ENCODE results near the gene GDNF.
"Not testable (repeated sequence)": the region's sequence is repeated elsewhere in the genome, so short reads cannot be mapped to it uniquely, and the experiment has no call there.

GDNF gene, protein sequence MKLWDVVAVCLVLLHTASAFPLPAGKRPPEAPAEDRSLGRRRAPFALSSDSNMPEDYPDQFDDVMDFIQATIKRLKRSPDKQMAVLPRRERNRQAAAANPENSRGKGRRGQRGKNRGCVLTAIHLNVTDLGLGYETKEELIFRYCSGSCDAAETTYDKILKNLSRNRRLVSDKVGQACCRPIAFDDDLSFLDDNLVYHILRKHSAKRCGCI

DNA sequence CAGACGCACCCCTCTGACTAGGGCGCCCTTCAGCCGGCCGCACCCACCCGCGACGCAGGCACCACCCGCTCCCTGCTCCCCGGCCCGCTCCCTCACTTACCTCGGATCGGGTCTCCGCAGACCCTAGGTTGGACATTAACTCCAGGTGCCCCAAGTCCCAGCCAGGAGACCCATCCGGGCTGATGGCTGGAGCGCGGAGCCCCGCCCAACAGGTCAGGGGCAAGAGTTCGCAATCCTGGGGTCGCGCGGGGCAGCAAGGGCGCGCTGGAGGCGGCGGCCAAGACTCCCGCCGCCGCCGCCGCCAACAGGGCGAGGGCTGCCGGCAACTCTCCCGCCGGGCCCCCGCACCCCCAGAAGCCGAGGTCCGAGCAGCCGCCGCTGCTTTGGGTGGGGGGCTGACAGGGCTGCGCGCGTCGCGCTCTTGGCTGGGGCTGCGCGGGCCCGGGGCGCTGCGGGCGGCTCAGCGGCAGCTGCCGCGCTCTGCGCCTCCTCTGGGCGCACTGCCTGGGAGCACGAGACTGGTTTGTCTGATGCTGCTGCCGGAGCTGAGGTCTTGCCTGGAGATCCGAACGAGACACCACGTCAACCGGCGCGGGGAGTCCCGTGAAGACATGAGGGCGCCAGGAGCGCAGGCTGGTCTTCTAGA, at the start of gene GDNF:
GDNF (minus strand) TSS at position 635 of the 646 bp plus-strand sequence. CDS start 5,245 bp downstream, outside the sequence.
- DNase-seq, result no peak

DNA sequence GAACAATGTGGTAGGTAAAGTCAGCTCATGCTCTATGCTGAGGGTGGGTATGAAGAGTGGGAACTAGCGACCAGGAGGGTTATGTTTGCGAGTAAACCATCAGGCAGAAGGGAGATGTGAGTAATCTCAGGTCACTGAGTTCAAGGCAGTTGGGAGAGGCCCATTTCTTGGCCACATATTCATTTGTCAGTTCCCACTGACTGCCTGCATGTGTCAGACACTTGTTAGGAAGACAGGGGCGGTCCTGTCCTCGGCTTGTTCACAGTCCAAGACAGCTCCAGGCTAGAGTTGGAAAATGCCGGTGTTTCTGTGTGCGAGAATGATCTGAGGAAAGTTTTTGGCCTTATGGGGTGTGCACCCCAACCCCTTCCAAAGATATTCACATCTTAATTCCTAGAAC, 48.6 kb upstream of the GDNF start:
- no peak for DNase-seq

DNA sequence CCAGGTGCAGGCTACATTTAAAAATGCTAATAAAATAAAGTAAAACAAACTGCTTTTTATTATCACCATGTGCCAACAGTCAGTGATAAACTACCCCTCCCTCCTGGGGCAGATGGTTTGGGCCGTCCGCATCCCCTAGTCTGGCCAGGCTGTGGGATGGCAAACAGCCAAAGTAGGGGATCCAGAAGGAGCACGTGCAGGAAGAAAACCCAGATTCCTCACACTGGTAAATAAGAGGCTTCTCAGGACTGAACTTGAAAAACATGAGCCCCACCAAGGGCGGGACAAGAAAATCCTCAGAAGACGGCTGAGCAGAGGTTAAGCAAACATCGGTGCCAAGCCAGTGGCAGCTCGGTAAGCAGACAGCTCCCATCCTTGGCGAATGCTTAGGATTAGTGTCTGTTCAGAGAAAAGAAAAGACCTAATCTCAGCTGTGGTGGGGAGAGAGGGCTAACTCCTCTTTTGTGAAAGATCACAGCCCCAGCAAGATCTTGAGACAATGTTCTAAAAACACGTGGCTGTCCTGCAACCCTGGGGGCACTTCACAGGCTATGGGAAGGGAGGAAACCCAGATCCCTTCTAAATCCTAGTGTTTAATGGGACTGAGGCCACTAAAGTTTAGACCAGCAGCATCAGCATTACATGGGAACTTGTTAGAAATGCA, 46.5 kb upstream of the GDNF start:
- DNase-seq, result no peak

DNA sequence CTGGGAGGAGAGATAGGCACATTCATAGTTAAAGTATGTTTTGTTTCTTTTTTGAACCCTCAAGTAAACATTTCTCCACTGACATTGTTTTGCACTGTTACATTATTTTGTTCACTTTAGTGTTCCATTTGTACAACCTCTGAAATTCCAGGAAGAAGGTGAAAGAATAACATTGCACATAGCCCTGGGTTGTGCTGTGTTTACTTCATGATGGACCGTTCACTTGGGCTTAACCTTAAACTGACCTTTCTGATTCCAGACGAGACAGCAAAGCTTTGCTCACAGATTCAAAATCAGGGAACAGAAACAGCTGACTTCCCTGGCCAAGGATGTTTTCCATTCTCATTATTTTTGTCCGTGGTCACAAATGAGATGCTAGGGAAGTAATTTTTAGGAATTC, 42.8 kb upstream of the GDNF start:
- DNase-seq, result no peak

DNA sequence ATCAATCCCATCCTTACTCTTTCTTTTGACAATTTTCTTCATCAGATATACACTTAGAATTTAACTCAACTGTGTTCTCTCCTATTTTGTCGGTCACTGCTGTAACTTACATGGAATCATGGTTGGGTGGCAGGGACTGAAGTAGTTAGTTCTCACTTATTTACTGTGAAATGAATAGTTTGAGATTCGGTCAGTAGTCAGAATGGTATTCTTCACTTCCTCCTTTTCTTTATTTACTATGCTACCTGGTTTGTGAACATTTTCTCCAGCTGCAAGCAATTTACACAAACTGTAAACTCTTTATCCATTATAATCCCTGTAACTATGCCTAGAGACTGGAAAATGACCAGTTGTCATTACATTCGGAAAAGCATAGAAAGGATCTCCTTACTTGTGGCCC, 41.5 kb upstream of the GDNF start:
- no peak for DNase-seq

DNA sequence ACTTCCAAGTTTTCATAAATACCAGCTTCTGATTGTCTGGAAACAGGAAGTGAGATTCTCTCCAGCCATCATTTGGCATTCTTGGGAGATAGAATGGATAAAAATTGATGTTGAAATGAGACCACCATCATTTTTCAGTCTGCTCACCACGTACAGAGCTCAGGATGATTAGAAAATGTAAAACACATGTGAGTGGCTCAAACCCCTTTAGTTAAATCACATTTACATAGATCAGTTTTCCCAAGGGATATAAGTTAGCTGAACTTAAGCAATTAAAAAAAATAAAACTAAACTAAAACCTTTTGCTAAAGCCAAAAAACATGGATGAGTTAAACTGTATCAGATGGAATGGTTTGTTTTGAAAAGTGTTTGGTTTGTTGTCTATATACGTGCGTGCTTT, 37.1 kb upstream of the GDNF start:
- no peak for DNase-seq

DNA sequence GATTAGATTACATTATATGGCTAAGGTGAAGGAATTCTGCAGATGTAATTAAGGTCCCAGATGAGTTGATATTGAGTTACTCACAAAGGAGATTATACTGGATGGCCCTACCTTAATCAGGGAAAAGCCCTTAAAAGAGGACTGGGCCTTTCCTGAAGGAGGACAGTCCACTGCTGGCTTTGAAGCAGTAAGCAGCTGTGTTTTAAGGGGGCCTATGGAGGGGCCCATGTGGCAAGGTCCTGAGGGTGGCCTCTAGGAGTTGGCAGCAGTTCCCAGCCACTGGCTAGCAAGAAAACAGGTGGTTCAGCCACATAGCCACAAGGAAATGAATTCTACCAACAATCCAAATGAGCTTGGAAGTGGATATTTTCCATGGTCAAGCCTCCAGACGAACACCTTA, 36.4 kb upstream of the GDNF start:
- DNase-seq, result no peak

DNA sequence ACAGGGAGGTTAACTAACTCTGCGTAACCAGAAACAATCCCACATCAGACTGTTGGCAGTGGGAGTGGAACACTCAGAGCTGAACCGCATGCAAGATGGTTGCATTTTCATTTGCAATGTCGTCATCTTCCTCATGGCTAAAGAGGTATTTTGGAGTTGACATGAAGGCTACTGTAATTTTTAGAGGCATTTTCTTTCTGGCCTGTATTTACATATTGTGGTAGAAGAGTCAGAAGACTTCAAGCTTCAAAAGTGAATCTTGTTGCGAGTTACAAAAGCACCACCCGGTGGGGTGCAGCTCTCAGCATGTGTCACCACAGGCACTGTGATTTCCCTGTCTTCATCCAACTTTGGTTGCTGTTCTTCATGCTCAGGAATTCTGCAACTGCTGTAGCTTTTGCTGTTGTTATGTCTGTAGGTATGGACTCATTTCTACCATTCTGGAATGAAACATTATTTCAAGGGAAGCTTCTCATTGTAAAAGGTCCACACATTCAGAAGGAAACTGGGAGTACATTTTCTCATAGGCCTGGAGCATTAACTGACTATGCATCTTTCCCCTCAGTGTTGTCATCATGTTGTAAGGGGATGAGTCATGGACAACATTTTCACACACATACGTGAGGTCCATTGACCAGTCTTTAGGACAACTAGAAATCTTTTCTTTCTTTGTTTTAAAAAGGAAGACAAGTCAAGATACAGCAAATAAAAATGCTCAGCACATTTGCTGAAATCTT, 35.4 kb upstream of the GDNF start:
- no peak for DNase-seq

DNA sequence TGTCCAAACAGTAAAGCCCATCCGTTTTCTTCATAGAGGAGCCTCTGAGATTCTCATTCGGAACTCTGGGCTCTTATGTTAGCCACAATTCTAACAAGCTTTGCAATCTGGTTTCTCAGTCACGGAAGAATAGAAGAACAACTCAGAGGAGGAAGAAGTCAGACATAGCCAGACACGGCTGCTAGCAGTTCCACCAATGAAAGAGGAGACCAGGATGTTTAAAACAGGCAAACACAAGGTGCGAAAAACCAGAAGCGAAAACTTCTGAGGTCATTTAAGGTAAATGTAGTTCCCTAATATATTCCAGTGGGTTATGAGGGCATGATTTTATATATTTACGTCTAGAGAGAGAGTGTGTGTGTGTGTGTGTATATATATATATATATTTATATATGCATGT, 34.1 kb upstream of the GDNF start:
- no peak for DNase-seq

DNA sequence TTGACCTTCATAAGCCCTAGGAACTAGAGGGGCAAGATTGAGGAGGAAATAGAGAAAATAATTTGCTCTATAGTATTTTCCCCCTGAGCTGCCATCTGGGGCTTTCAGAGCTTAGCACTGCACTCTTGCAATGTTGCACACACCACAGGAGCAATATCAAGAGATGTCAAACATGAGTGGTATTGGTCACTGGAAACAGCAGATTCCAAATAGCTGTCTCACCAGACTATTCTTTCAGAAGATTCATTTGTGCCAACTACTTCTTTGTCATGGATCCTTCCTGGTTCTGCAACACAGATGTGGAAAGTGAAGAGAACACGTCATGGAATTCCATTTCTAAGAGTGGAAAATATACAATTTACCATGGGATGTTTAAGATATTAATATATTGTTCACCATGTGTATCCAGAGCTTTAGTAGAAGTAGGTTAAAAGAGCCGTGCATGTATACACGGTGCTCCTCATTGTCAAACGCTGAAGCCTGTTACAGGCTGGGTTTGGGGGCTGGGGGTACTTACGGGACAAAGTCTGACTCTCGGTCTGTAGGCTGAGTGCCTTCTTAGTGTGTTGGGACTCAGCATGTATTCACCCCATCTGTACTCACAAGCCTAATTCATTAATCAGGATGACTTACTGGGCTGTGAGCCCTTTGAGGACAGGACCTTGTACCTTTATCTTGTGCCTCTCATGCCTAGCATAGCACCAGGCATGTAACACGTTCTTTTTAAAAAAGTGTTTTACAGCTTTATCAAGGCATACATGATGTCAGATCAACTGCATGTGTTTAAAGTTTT, 31.4 kb upstream of the GDNF start:
- DNase-seq, result no peak

DNA sequence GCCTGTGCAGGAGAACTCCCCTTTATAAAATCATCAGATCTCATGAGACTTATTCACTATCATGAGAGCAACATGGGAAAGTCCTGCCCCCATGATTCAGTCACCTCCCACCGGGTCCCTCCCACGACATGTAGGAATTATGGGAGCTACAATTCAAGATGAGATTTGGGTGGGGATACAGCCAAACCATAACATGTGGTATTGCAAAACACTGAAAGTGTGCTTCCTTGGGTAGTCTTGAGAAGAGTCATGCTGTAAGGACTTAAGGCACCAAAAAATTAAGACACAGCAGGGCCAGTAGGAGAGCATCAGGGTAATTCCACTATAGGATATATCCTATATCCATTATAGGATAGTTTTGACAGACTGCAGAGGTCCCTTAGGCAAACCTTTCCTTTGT, 29.4 kb upstream of the GDNF start:
- DNase-seq, result no peak

DNA sequence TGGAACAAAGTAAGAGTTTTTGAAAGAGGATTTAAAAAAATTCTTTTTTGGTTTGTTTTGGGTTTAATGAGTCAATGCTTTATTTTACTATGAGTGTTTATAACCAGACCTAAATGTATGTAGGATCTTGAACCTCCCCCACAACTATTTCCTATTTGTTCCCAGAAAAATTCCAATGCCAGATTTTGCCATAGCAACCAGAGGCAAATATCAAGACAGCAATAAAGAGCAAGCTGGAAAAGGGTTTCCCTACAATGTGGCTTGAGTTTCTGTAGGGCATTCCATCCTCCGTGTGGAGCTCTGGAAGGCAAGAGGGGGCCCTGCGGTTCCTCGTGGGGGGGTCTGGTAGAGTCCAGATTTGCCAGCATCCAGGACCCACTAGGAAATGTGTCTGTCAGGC, 27.8 kb upstream of the GDNF start:
- no peak for DNase-seq

DNA sequence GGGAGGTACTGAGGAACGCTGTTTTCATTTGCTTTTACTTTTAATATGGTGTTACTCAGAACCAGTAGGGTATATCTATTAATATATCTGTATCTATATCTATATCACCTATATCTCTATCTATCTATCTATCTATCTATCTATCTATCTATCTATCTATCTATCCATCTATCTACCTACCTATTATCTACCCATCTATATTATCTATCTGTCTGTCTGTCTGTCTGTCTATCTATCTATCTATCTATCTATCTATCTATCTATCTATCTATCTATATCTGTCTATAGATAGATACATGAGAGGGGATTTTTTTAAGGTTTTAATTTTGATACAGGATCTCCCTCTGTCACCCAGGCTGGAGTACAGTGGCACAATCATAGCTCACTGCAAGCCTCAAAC, 23.1 kb upstream of the GDNF start:
- not testable (repeated sequence) for DNase-seq

DNA sequence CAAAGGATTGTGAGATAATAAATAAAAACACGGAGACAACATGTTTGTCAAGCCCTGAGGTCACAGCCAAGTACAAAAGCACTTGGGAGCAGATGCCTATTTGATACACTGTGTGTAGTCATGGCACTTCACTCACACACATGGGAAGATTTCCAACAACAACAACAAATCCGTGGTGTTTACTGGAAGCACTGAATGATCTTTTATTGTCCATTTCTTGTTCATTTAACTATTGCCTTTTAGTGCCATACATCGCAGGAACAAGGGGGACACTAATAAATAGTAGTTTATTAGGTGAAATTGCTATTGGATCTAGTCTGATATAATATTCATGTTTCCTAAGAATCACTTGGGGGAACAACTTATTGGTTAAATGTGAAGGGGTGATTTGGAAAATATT, 20.4 kb upstream of the GDNF start:
- DNase-seq, result no peak

DNA sequence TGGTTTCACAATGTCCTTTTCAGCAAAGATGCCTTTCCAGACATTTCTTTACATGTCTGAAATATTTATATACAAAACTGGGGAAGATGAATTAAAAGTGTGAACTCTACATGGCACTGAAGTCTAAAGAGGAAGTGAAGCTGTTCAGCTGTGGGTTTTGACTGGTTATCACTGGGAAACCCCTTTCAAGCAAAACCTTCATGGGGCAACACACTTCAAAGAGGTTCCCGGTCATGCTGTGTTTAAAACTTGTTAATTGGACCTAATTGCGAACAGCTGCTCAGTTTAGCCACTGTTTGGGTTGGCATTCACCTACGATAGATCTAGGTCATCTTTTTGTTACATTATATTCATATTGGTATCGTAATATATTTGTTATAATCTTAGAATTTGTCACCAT, 20.0 kb upstream of the GDNF start:
- no peak for DNase-seq

DNA sequence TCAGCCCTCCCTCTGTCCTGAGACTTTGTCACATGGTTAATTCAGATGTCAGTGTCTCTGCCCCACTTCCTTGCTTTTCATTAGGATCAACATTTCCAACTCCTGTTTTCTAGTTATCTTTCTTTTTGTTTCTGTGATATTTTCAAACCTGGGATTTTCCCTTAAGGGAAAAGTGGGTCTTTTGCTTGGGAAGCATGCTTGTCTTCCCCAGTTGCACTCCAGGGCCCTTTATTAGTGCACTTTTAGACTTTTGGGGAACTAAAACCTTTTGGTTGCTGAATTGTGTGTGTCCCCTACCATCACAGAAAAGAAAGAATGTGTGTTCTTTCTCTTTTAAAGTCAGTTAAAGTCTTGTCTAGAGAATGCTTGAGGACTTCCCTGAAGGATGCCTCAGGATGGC, 18.4 kb upstream of the GDNF start:
- no peak for DNase-seq

DNA sequence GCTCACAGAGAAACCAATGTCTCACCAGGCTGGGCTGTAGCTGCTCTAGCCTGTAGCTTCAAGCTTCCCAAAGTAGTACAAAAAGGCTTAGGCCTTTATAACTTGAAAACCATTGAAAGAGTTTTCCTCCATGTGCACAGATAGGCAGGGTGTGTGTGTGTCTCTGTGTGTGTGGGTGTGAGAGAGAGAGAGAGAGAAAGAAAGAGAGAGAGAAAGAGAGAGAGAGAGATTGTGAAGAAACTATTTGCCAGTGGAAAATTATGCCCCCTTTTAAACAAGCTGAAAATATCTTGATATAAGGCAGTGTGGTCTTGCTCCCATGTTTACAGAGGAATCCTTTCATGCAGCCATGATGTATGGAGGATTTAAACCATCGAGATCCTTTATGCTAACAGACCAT, 17.9 kb upstream of the GDNF start:
- DNase-seq, result no peak

DNA sequence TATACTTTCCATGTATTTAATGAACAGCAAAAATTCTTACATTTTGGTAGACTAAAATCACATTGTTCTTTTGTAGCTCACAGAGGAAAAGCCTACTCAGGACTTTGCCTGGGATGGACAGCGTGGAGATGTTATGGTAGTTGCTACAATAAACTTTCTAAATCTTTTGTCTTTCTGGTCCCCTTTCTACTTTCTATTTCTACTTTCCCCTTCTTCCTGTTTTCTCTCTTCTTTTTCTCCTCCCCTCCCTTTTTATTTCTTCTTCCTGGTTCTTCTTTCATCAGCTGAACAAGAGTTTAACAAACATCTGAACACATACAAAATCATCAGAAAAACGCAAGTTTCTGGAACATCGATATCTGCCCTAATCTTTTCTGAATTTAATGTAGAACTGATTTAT, 15.6 kb upstream of the GDNF start:
- no peak for DNase-seq

DNA sequence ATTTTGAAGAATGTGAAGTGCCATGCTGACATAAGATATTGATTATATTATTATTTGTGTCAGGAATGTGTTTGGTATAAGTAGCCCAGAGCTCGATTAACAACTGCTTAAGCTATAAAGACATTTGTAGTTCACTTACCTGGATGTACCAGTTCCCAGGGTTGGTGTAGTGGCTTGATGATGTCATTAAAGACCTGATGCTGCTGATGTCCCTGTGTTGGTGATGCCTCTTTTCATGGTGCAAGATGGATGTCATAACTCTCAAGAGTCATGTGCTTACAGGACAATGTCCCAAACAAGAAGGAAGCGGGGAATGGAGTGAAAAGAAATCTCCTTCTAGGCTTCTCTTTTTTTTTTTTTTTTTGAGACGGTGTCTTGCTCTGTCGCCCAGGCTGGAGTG, 11.5 kb upstream of the GDNF start:
- DNase-seq, result no peak

DNA sequence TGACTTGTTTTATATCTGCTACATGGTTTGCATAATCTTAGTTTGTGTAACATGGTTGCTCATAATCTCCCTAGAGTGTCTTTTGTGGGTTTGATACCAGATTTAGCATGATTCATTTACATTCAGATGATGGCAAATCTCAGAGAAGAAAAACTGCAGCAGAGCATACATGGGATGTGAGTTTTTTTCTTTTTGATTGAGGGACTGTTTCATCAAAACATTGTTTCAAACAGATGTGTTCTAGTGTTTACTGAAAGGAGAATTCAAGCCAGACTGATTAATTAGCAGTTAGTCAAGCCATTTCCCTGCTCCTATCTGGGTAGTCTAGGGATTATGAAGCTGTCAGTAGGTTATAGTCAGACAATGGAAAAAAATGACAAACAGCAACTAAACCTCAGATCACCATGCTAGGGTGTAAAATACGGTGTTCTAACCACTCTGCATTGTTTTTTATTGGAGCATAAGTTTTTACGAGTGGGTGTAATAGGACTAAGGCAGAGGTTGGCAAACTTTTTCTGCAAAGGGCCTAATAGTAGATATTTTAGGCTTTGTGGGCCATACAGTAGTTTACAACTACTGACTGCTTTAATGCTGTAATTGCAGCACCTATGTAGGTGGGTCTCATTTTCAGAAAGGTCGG, 10.5 kb upstream of the GDNF start:
- no peak for DNase-seq

DNA sequence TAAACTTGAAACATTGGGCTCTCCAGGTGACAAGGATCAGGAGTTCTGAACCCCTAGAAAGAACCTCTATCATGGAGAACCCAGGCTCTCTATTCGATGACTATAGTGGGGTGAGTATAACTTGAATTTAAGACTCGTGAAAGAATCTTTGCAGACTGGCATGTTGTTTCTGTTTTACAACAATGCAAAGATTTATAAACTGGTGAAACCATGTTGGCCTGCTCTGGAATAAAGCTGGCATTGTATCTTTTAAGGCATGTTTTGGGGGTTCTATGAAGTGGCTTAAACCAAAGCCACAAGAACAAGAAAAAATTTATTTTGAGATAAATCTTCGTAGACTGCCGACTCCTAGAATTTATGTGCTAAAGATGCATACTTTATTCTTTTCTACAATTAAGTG, 9.8 kb upstream of the GDNF start:
- no peak for DNase-seq

DNA sequence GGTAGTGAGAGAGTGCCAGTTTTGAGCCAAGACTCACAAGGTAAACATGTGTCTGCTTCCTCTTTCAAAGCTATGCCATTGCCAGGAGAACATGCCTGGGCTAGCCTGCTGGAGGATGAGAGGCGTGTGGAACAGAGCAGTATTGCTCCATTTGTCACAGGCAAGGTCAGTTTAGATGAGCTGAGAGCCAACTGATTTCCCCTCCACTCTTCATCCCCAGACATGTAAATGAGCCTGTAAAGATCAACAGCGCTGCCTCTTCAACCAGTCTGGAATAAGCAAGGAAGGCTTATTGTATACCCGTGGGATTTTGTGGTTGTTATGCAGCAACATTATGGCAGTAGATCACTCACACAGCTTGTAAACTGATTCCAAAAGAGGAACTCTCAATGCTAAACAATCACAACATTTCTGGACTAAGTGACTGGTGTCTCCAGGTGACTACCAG, 8.2 kb upstream of the GDNF start:
- DNase-seq, result no peak
